ENCODE results near the gene MSL2. TPM values are rescaled to one million over a fixed set of nuclear protein-coding genes. Genes with fewer than 3 reads are reported as not detected.
"Not testable (repeated sequence)": the region's sequence is repeated elsewhere in the genome, so short reads cannot be mapped to it uniquely, and the experiment has no call there.

MSL2 gene, protein sequence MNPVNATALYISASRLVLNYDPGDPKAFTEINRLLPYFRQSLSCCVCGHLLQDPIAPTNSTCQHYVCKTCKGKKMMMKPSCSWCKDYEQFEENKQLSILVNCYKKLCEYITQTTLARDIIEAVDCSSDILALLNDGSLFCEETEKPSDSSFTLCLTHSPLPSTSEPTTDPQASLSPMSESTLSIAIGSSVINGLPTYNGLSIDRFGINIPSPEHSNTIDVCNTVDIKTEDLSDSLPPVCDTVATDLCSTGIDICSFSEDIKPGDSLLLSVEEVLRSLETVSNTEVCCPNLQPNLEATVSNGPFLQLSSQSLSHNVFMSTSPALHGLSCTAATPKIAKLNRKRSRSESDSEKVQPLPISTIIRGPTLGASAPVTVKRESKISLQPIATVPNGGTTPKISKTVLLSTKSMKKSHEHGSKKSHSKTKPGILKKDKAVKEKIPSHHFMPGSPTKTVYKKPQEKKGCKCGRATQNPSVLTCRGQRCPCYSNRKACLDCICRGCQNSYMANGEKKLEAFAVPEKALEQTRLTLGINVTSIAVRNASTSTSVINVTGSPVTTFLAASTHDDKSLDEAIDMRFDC
- total RNA-seq, result 13.8 TPM

DNA sequence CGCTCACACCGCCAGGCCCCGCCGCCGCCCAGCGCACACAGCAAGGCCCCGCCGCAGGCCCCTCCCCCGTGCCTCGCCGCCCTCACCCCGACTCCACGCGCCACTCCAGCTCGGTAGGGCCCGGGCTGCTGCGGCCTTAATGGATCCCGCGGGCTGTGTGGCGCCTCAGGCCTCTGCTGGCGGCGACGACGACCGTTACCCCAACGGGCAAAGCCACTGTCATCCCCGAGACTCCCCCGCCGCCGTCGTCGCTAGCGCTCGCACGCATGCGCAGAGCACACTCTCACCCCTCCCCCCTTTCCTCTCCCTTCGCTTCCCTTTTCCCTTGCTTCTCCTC is at the start of gene MSL2:
MSL2 (minus strand) TSS at position 272 of the 337 bp plus-strand sequence. CDS start 1,222 bp downstream, outside the sequence.
- peak; percentile 64 for ATAC-seq

GRCh38 chr3:136245691-136246090 is 49.6 kb upstream of the MSL2 start:
- no peak for ATAC-seq

- no peak for ATAC-seq
These were observed 43.0 kb upstream of the MSL2 start for GRCh38 chr3:136239094-136239493.

DNA sequence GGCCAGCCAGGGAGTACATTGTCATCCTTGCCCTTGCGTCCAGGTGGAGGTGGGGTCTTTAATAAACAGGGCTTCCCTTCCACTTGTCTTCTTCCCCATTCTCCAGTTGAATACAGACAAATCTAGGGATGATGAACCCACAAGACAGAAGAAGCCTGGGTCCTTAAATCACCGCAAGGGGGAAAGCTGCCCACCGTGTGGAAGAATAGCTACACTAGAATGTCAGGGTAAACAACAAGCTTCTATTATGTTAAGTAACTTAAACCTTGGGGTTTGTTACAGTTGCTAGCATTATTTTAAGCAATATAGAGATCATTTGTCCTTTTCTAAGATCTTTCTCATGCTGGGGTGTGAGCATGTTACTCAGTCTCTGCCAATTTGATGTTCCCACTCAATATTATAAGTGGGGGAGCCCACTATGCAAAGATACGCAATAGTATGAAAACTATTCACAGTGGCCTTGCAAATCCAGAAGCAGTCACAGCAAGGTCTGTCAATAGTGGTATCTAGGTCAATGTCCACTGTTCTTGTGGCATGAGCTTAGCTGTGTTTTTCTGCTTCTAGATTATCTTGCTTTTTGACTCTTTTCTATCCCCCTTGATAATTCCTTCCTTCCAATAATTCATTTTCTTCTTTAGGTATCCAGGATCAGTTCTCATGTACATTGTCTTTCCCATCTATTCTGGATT is 42.0 kb upstream of the MSL2 start:
- no peak for ATAC-seq

- ATAC-seq, result no peak
These were observed 41.0 kb upstream of the MSL2 start for GRCh38 chr3:136237103-136237502.

- ATAC-seq, result no peak
These were observed 40.0 kb upstream of the MSL2 start for GRCh38 chr3:136236109-136236508.

DNA sequence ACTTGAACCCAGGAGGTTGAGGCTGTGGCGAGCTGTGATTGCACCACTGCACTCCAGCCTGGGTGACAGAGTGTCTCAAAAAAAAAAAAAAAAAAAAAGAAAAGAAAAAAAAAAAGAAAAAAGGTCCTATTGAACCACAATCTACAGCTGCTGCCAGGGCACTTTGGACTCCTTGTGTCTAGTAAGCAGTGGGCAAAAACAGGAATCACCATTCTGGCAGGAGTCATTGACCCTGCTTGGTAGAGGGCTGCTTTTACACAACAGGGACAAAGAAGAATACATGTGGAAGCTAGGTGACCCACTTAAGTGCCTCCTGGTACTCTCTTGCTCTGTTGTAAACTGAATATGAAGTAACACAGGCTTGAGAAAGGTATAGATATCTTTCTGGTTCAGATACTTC is 39.4 kb upstream of the MSL2 start:
- ATAC-seq, result no peak

GRCh38 chr3:136232413-136232812 is 36.3 kb upstream of the MSL2 start:
- no peak for ATAC-seq

- ATAC-seq, result not testable (repeated sequence)
These were observed 26.6 kb upstream of the MSL2 start for GRCh38 chr3:136222746-136223145.

GRCh38 chr3:136211547-136211946 is 15.4 kb upstream of the MSL2 start:
- ATAC-seq, result no peak

- no peak for ATAC-seq
These were observed 13.8 kb upstream of the MSL2 start for GRCh38 chr3:136209921-136210320.

GRCh38 chr3:136207489-136208115 is 11.5 kb upstream of the MSL2 start:
- no peak for ATAC-seq

DNA sequence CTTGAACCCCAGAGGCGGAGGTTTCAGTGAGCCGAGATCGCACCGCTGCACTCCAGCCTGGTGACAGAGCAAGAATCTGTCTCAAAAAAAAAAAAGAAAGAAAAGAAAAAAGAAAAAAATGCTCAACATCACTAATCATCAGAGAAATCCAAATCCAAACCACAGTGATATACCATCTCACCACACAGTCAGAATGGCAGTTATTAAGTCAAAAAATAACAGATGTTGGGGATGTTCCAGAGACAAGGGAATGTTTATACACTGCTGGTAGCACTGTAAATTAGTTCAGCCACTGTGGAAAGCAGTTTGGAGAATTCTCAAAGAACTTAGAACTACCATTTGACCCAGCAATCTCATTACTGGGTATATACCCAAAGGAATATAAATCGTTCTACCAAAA is 3.1 kb upstream of the MSL2 start:
- ATAC-seq, result not testable (repeated sequence)

GRCh38 chr3:136198462-136199078 is 2.4 kb upstream of the MSL2 start:
- ATAC-seq, result not testable (repeated sequence)

DNA sequence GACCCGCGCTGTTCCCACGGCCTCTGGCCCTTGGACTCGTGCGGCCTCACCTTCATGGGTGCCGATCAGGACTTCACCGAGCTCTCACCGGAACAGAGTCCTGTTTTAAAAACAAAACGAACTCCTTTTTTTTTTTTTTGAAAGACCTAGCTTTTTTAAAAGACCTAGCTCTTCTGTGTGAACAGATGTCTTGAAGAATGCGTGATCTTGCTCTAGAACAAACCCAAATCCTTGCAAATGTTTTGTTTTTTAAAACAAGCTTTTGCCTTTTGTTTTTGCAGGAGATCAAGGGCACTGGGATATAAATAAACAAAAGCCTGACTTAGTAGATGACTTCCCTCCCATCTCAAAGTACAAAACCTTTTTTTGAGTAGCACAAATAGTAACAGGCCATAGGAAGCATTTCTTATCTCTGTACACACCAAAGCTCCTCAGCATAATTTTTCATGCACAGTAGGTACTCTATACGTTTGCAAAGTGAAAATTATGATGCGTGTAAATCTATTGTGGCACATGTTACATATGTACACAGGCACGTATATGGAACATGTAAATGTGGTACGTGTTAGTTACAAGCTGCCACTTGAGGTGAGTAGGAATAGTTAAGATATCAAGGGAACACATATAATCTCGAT is 1.1 kb upstream of the MSL2 start:
- no peak for ATAC-seq

GRCh38 chr3:136196401-136197158 is 445 bp upstream of the MSL2 start:
- peak; percentile 93 for ATAC-seq

GRCh38 chr3:136195258-136196063 is 674 bp downstream of the MSL2 start:
- peak; percentile 62 for ATAC-seq

DNA sequence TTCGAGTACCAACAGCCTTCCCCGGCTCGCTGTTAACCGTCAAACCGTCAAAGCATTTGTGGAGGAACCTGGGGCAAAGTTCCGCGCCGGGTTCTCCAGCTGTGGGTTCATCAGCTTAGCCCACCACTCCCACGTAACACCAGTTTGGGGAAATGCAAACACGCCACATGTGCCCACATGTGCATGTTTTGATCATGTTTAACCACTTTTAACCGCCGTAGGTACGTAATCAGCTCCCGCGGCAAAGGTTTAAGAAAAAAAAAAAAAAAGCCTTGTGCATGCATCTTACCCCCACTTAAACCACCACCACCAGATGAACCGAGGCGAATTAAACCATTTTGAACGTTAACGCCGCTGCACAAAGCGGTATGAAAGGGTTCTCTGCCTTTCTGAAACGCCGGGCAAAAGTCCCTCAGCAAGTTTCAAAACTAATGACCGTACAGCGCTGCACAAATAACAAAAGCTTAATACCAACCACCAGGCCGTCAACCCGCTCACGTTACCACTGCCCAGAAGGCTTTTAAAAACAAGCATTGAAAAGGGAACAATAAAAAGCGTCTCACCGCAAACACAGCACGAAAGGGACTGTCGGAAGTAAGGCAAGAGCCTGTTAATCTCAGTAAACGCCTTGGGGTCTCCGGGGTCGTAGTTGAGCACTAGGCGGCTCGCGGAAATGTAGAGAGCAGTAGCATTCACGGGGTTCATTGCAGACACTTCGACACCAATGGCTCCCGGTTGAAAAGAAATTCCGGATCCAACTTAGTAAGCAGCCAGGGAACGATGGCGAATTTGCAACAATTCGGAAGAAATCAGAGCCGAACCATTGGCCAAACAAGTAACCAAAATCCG is 1.5 kb downstream of the MSL2 start:
- ATAC-seq, result no peak

DNA sequence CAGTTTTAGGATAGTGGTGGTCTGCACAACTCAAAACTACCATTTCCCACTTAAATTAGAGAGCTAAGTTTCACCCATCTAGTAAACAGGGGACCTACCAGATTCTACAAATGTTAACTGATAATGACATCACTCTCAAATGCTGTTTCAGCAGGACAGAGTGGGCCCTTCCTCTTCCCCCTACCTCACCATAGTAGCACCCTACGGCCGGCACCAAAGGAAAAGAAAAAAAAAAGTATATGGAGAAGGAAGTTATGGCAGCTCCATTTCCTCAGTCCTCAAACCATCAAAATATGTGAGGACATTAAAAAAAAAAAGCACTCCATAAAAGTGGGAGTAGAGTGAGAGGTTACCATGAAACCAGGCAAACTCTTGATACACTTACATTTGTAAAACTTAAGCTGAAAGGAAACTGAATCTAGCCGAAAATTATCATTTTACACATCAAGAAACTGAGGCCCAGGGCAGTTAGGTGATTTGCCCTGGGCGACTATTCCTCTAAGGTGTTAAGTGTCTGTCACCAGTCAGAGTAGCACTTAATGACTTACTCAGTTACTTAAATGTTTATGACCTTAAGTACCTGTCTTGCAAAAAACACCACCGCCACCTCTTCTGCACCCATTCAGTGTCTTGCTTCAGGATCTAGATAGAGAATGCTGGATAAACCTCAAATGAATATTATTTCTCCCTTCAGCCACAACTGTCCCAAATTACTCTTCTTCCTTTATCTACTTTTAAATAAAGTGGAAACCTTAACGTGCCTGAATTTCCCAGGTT is 2.7 kb downstream of the MSL2 start:
- ATAC-seq, result no peak
